NK-92 treated with Interleukin-12 subunit alpha and Interleukin-12 subunit beta, amount 100 ng/mL, for 24 hours (cell line): Measurements from ENCODE around the gene MPP1.

Source experiments
- DNase-seq: peaks from one replicate; lab custom pipeline; 2025; lab: John Stamatoyannopoulos, UW

The MPP1 gene

GRCh38 chrX:154731881-154732280 lies 73.4 kb downstream of the MPP1 start:
- peak; percentile 25 for DNase-seq

DNA sequence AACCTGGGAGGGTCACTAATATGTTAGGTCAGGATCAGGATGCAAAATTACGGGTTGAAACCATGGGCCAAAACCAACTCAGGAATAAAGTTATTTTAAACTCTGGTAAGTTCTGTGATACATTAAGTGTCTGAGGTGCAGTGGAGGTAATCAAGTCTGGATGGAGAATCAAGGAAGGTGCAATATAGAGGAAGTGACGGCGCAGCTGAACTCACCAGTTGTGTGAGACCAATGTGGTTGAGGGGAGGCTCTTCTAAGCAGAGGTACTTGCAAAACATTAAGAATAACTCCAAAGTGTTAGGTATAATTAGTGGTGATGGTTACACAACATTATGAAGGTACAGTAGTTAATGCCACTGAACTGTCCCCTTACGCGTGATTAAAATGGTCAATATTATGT lies 74.1 kb downstream of the MPP1 start:
- peak; percentile 43 for DNase-seq

DNA sequence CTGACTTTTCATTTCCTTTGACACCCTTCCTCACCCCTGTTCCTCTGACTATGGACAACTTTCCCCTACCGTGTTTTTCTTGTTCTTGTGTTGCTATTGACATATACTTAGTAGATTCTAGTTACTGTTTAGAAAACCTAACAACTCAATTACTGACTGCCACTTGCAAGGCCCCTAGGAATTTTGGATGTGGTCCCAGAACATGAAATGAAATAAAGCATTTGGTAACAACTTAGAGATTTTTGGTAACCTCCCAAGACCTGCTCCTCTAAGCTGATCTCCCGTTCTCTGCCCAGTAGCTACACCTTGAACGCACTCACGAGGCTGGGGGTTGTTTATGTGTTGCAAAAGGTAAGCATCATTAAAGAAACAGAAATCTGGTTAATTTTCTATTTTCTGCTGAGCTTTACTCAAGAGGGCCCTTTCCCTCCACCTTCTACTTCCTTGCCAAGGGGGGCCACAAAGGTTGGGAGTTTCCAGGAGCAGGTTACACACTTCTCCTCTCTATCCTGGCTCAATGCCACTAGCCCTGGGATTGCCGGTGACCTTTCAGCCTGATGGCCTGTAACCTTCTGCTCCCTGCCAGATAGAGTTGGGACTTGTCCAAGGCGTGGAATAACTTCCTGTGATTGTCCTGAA lies 74.9 kb downstream of the MPP1 start:
- no peak for DNase-seq

GRCh38 chrX:154729439-154729838 lies 75.8 kb downstream of the MPP1 start:
- DNase-seq: no peak
